MM.1S (cell line): ENCODE measurements around the gene DGKI.

Experiments used
- DNase-seq: peaks from one replicate; pipeline ENCODE4 v3.0.0-alpha.2; 2015
- H2AFZ ChIP-seq: fragments of 300-600 bp; sonication (generic); 2 replicates; pipeline ENCODE4 v1.6.0; 2016; ENCODE audit warnings: antibody characterized with exemption, low read length
- H3F3A ChIP-seq: fragments of 300-600 bp; sonication (generic); 2 replicates; pipeline ENCODE4 v1.6.1; 2016; ENCODE audit warnings: mild to moderate bottlenecking, antibody characterized with exemption, low read length, moderate library complexity, mixed read lengths; ENCODE audit not compliant: insufficient read depth
- H3K27ac ChIP-seq: fragments of 300-600 bp; sonication (generic); 2 replicates; pipeline ENCODE4 v1.5.1; 2016; ENCODE audit warnings: mild to moderate bottlenecking, low read length
- H3K27me3 ChIP-seq: fragments of 300-600 bp; sonication (generic); replicated peaks from 2 replicates; pipeline ENCODE4 v1.6.0; 2016; ENCODE audit warnings: low read length; ENCODE audit not compliant: insufficient read depth
- H3K36me3 ChIP-seq: fragments of 300-600 bp; sonication (generic); replicated peaks from 2 replicates; pipeline ENCODE4 v1.6.1; 2016; ENCODE audit warnings: mild to moderate bottlenecking, low read length, mixed read lengths; ENCODE audit not compliant: insufficient read depth
- H3K4me1 ChIP-seq: fragments of 300-600 bp; sonication (generic); 2 replicates; pipeline ENCODE4 v1.6.1; 2016; ENCODE audit warnings: low read length, mixed read lengths
- H3K4me2 ChIP-seq: fragments of 300-600 bp; sonication (generic); 2 replicates; pipeline ENCODE4 v1.6.0; 2016; ENCODE audit warnings: low read depth, low read length
- H3K4me3 ChIP-seq: fragments of 300-600 bp; sonication (generic); 2 replicates; pipeline ENCODE4 v1.5.1; 2016; ENCODE audit warnings: low read length, mixed read lengths
- H3K79me2 ChIP-seq: fragments of 300-600 bp; sonication (generic); 2 replicates; pipeline ENCODE4 v1.6.1; 2016; ENCODE audit warnings: mixed run types, low read length, mixed read lengths
- H3K9ac ChIP-seq: fragments of 300-600 bp; sonication (generic); 2 replicates; pipeline ENCODE4 v1.6.1; 2016; ENCODE audit warnings: low read length, mixed read lengths
- H3K9me2 ChIP-seq: fragments of 300-600 bp; sonication (generic); replicated peaks from 2 replicates; pipeline ENCODE4 v1.6.1; 2016; ENCODE audit warnings: mild to moderate bottlenecking, low read length, mixed read lengths; ENCODE audit not compliant: insufficient read depth
- H3K9me3 ChIP-seq: fragments of 300-600 bp; sonication (generic); replicated peaks from 2 replicates; pipeline ENCODE4 v1.6.1; 2016; ENCODE audit warnings: mild to moderate bottlenecking, low read length, mixed read lengths; ENCODE audit not compliant: insufficient read depth
- H4K20me1 ChIP-seq: fragments of 300-600 bp; sonication (generic); 2 replicates; pipeline ENCODE4 v1.6.1; 2016; ENCODE audit warnings: mild to moderate bottlenecking, low read length, moderate library complexity, mixed read lengths; ENCODE audit not compliant: insufficient read depth
- EZH2 ChIP-seq: fragments of 300-600 bp; sonication (generic); optimal IDR thresholded peaks from 2 replicates; pipeline ENCODE3; 2017; ENCODE audit warnings: low read depth, mild to moderate bottlenecking, antibody characterized with exemption, low read length, mixed read lengths
- EZH2phosphoT487 ChIP-seq: fragments of 300-600 bp; sonication (generic); IDR thresholded peaks from 2 replicates; pipeline ENCODE4 v1.6.1; 2018; ENCODE audit warnings: antibody characterized with exemption, low read length
- TF ChIP-seq, protein P1 (sequence below): fragments of 300-600 bp; sonication (generic); IDR thresholded peaks from 2 replicates; pipeline ENCODE4 v1.5.1; 2016; ENCODE audit warnings: antibody characterized with exemption, low read length, mixed read lengths

DGKI gene

DNA sequence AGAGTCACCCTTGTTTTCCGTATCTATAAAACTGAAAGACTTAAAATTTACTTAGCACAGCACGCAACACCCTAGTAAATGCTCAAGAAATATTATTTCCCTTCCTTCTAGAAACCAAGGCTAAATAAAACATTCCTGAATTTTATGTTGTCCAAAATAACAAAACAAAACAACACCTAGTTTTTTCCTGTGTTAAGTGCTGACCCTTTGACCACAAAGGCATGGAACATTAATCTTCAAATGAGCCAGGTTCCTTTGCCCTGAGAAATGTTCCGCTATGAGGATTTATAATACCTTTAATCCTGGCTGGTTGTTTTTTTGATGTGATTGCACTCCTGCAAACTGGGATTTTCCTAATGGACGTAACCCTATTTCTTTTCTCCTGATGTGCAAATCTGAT, 29.0 kb upstream of the DGKI start:
- H3F3A ChIP-seq, result no peaks in the 10 kb centered on the region
- no peaks in the 10 kb centered on the region for H3K36me3 ChIP-seq
- H2AFZ ChIP-seq, result no peak overlapping the region
- H3K9me3 ChIP-seq, result no peaks in the 10 kb centered on the region
- H3K4me3 ChIP-seq, result no peak overlapping the region
- no peak overlapping the region for H3K27ac ChIP-seq
- H3K27me3 ChIP-seq, result no peaks in the 10 kb centered on the region
- H3K9ac ChIP-seq, result no peak overlapping the region
- TF ChIP-seq EZH2phosphoT487, result no peak
- TF ChIP-seq, protein P1, sequence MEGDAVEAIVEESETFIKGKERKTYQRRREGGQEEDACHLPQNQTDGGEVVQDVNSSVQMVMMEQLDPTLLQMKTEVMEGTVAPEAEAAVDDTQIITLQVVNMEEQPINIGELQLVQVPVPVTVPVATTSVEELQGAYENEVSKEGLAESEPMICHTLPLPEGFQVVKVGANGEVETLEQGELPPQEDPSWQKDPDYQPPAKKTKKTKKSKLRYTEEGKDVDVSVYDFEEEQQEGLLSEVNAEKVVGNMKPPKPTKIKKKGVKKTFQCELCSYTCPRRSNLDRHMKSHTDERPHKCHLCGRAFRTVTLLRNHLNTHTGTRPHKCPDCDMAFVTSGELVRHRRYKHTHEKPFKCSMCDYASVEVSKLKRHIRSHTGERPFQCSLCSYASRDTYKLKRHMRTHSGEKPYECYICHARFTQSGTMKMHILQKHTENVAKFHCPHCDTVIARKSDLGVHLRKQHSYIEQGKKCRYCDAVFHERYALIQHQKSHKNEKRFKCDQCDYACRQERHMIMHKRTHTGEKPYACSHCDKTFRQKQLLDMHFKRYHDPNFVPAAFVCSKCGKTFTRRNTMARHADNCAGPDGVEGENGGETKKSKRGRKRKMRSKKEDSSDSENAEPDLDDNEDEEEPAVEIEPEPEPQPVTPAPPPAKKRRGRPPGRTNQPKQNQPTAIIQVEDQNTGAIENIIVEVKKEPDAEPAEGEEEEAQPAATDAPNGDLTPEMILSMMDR, result no peak
- H3K4me1 ChIP-seq, result no peaks in the 10 kb centered on the region
- H3K9me2 ChIP-seq, result no peaks in the 10 kb centered on the region
- no peak for DNase-seq
- no peaks in the 10 kb centered on the region for H3K79me2 ChIP-seq
- no peak overlapping the region for H3K4me2 ChIP-seq
- H4K20me1 ChIP-seq, result no peaks in the 10 kb centered on the region

DNA sequence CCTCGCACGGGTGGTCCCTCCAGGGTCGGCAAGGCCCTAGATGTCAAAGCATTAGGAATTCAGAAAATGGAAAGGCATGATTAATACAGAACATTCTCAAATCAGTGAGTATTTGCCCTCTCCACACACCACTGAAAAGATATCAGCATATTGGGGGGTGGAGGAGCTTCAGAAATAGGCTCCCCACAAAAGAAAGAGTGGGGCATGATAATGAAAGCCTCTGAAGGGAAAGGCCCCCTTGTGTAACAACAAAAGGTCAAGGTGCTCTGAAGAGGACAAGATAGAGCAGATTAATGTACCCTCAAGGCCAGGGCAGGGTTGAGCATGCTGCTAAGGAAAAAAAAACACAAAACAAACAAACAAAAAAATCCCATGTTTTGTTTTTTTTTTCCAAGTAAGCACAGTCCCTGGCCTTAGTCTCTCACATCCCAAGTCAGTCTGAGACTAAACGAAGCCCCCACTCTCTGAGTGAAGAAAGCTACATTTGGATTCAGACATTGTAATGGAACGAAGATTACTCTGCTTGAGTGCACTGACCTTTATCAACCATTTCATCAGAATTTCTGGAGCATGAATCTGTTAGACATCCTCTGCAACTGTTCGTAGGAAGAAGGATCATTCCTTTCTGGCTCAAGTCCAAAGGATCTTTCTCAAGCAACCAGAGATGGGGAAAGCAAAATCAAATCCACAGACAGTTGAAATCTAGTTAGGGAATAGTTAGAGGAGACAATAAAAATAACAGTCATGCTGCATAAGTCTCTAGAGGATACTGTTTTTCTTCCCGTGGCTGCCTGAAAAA, 27.4 kb upstream of the DGKI start:
- no peak overlapping the region for H3K4me3 ChIP-seq
- H3K79me2 ChIP-seq, result no peaks in the 10 kb centered on the region
- DNase-seq, result no peak
- no peaks in the 10 kb centered on the region for H3K9me2 ChIP-seq
- TF ChIP-seq EZH2phosphoT487 (no peak), EZH2 (no peak)
- TF ChIP-seq, protein P1, result no peak
- no peaks in the 10 kb centered on the region for H3F3A ChIP-seq
- no peaks in the 10 kb centered on the region for H3K4me1 ChIP-seq
- no peaks in the 10 kb centered on the region for H3K9me3 ChIP-seq
- H4K20me1 ChIP-seq, result no peaks in the 10 kb centered on the region
- no peak overlapping the region for H3K27ac ChIP-seq
- no peak overlapping the region for H2AFZ ChIP-seq
- no peaks in the 10 kb centered on the region for H3K36me3 ChIP-seq
- no peak overlapping the region for H3K9ac ChIP-seq
- H3K4me2 ChIP-seq, result no peak overlapping the region
- no peaks in the 10 kb centered on the region for H3K27me3 ChIP-seq

DNA sequence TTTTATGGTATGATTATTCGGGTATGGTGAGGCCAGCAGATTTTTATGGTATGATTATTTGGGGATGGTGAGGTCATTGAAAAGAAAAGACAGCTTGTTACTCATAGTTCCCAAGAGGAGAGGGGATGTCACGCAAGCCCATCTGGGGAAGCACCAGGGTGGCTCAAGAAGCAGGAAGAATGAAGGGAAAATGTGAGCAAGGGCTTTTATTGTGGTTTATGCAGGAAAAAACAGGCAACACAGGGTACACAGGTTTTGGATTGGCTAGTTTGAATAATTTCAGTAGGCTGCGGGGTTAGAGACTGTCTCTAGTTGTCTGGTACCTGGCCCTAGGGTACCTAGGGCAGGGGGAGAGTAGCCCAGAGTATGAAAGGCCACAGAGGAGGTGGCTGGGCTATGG, 26.8 kb upstream of the DGKI start:
- TF ChIP-seq EZH2 (no peak), EZH2phosphoT487 (no peak)
- TF ChIP-seq, protein P1, result no peak
- DNase-seq, result no peak
- Histone ChIP-seq H3K9me2 (no peaks in the 10 kb centered on the region), H3K27ac (no peak overlapping the region), H3F3A (no peaks in the 10 kb centered on the region), H3K4me2 (no peak overlapping the region), H4K20me1 (no peaks in the 10 kb centered on the region), H2AFZ (no peak overlapping the region), H3K36me3 (no peaks in the 10 kb centered on the region), H3K4me1 (no peaks in the 10 kb centered on the region), H3K9me3 (no peaks in the 10 kb centered on the region), H3K4me3 (no peak overlapping the region), H3K9ac (no peak overlapping the region), H3K27me3 (no peaks in the 10 kb centered on the region), H3K79me2 (no peaks in the 10 kb centered on the region)
